Myocyte (in vitro differentiated cells): ENCODE measurements around the gene ERICH6. TPM values are rescaled to one million over a fixed set of nuclear protein-coding genes. Genes with fewer than 3 reads are reported as not detected.

Experiments used
- DNase-seq: peaks from one replicate; pipeline ENCODE4 v3.0.0-alpha.2; 2012; ENCODE audit warnings: low read depth
- total RNA-seq: library from RNA; depleted of rRNA; stranded (reverse); fragments of >200 nt; gene quantifications from 2 replicates; pipeline ENCODE4 v1.2.3, GENCODE V29; 2014

ERICH6 gene
- total RNA-seq, 1 donor from 2014 or later: not detected

DNA sequence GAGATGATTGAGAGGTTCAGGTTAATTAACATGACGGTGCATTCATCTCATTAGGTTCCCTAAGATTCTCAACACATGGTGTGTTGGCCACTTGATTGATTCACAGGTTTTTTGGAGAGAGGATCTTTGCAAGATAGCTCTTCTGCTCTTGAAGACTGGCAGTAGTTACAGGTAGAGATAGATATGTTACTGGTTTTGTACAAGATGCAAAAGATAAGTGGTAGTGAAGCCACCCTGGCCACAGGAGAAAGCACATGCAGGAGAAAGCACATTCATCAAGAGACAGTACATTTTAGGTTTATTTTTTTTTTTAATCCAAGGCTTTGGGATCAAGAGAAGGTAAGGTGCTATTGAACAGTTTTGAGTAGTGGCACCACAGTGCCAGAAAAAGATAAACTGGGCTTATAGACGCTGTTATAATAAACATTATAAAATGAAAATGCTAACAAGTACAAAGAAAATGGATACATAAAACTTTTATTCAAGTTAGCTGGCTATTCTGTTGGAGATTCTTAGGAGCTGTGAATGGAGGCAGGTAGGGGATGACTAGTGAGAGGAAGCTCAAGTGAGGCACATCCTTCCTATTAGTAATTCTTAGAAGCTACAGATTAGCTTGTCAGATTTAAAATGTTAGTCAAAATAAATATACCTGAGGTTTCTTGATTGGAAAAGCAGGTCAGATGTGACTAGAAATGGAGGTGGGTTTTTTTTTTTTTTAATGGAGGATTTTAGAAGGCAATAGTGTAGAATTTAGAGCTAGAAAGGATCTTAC, 89.8 kb downstream of the ERICH6 start:
- no peak for DNase-seq

DNA sequence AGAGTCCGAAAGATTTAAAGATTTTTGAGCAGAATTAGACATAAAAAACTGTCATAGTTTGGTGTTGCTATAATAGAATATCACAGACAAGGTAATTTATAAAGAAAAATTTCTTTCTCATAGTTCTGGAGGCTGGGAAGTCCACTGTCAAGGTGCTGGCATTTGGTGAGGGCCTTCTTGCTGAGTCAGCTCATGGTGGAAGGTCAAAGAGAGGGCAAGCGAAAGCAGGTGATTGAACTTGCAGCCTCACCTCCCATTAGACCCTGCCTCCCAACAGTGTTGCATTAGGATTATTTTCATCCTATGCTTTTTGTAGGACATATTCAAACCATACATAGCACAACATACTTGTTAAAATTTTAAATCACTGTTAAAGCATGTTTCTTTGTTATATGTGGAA, 90.7 kb downstream of the ERICH6 start:
- no peak for DNase-seq

DNA sequence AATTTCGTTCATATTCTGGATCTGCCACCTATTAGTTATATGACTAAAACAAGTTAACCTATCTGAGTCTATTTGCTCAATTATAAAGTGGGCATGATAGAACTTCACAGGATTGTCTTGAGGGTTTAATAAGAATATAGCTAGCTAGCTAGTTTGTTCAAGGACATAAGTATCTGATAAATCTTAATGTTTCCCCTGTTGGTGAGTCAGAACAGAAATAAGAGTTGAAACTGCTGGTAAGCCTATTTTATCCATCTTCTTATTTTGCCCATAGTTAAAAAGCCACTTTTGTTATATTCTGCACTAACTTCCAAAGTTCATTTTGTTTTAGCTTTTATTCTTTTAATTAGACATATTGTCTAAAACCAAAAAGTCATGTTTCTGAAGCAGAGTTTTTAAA, 91.2 kb downstream of the ERICH6 start:
- no peak for DNase-seq

DNA sequence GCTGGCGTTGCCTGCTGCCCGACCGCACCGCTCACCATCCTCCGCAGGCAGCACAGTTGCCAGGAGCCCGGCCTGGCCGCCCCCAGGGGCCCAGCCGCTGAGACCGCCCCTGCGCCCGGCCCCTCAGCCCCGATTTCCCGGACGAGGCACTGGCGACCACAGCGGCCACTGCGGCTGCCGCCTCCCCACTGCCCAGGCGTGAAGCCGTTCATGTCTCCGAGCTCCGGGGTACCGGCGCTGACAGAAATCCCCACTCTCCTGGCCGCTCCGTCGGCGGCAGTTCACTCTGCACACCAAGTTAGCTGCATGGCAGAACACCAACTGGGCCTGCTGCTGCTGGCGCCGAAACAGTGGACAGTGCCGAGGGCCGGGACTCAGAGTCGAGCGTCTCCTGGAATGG, 92.1 kb downstream of the ERICH6 start:
- DNase-seq: no peak

DNA sequence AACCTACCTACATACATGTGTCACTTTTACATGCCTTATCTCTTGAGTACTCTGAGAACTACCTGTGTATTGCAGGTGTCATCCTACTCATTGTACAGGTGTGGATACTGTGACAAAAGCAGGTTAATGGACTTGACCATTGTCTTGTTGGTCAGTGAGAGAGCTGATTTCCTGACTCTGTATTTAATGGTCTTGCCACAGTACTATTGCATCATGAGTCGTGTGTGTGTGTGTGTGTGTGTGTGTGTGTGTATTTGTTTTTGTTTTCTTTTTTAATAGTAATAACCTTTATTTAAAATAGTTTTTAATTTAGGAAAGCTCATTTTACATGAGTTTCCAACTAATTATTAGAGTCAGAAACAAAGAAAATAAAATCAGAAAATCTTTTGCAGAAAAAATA, 92.9 kb downstream of the ERICH6 start:
- DNase-seq: no peak

DNA sequence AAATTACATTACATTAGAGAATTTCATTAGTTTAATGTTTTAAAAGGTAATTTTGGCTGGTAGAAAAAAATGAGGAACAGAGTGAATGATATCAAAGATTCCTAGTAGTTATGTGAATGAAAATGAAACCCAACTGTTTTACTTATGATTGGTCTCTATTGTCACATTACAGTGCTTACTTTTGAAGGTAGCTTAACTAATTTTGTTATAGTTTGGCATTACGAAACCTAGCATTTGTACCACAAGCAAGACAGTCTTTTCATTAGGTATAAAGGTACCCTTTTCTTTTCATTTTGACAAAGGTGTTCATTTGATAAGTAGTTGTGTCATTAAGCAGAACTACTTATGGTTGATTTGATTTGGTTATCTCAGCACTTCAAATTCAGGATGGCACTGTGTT, 93.7 kb downstream of the ERICH6 start:
- no peak for DNase-seq

Other genes with a start within 250 kb of the ERICH6 start
- 68.2 and 80.6 TPM in 2 replicates for gene SERP1, start 157.4 kb downstream of the ERICH6 start, total RNA-seq
- gene EIF2A, start 157.1 kb downstream of the ERICH6 start, total RNA-seq: 124 and 179 TPM in 2 replicates
- gene SELENOT, start 100.6 kb downstream of the ERICH6 start, total RNA-seq: 110 and 163 TPM in 2 replicates
- gene SIAH2, start 59.2 kb upstream of the ERICH6 start, total RNA-seq: 25.4 and 46.4 TPM in 2 replicates
- not detected in 2 replicates for gene MINDY4B, start 201.5 kb upstream of the ERICH6 start, total RNA-seq